GM12891 (cell line): ENCODE data around the gene PRCP.

Source experiments
- POLR2A ChIP-seq: IDR thresholded peaks from 2 replicates; pipeline ENCODE4 v1.6.1; 2011; ENCODE audit warnings: low read depth, low read length, control low read depth
- POLR2AphosphoS5 ChIP-seq: IDR thresholded peaks from 2 replicates; pipeline ENCODE4 v1.6.1; 2011; ENCODE audit warnings: low read depth, low read length, control low read depth
- SPI1 ChIP-seq: IDR thresholded peaks from 2 replicates; pipeline ENCODE4 v1.6.1; 2011; ENCODE audit warnings: low read depth, low read length, control low read depth

GRCh38 chr11:82818409-82819043 lies 81.7 kb downstream of the PRCP start:
- TF ChIP-seq SPI1 (no peak), POLR2A (no peak), POLR2AphosphoS5 (no peak)
